CD4-positive, CD25-positive, alpha-beta regulatory T cell (primary cell): ENCODE results near the gene MYOM1. TPM values are rescaled to one million over a fixed set of nuclear protein-coding genes. Genes with fewer than 3 reads are reported as not detected.

Experiments used
- ATAC-seq, 2 donors: fragments of 150-1000 bp; cut with Tn5 transposase; one replicate each; pipeline ENCODE4 v1.10.0; 2021; ENCODE audit warnings: low read depth in 2 of 2, moderate number of reproducible peaks in 2 of 2, moderate library complexity in 1 of 2
- DNase-seq, 3 donors: peaks; one replicate each; pipeline versions ENCODE4 v3.0.0 to v3.0.0-alpha.2; 2012 to 2022; ENCODE audit warnings: mixed read lengths in 1 of 3
- H3K27ac ChIP-seq: one replicate; pipeline ENCODE4 v1.7.0; 2013; ENCODE audit warnings: mild to moderate bottlenecking, low read length; ENCODE audit not compliant: insufficient read depth, poor library complexity, severe bottlenecking
- H3K27me3 ChIP-seq: one replicate; pipeline ENCODE4 v1.7.0; 2013; ENCODE audit warnings: low read length; ENCODE audit not compliant: control insufficient read depth, insufficient read depth
- H3K36me3 ChIP-seq: one replicate; pipeline ENCODE4 v1.7.0; 2013; ENCODE audit warnings: mild to moderate bottlenecking, low read length, moderate library complexity; ENCODE audit not compliant: control insufficient read depth, insufficient read depth
- H3K4me1 ChIP-seq: 2 replicates; pipeline ENCODE4 v1.7.0; 2013; ENCODE audit warnings: mild to moderate bottlenecking, low read length; ENCODE audit not compliant: insufficient read depth, control insufficient read depth, poor library complexity, severe bottlenecking
- H3K4me3 ChIP-seq: one replicate; pipeline ENCODE4 v1.7.0; 2013; ENCODE audit warnings: low read depth, mild to moderate bottlenecking, low read length, moderate library complexity
- H3K9me3 ChIP-seq, 2 experiments: 1 replicate in 1 of 2; 2 replicates in 1 of 2; pipeline ENCODE4 v1.7.0; 2013; ENCODE audit warnings: low read length in 2 of 2, mild to moderate bottlenecking in 1 of 2, moderate library complexity in 1 of 2; ENCODE audit not compliant: control insufficient read depth in 2 of 2
- H3K27ac Mint-ChIP-seq, 3 donors: one replicate each; pipeline ENCODE4 v1.8.0; 2020 to 2022; ENCODE audit warnings: mild to moderate bottlenecking in 3 of 3, mixed read lengths in 3 of 3, moderate library complexity in 2 of 3
- H3K27me3 Mint-ChIP-seq: one replicate; pipeline ENCODE4 v1.8.0; 2022; ENCODE audit warnings: mild to moderate bottlenecking, mixed read lengths
- H3K36me3 Mint-ChIP-seq: one replicate; pipeline ENCODE4 v1.8.0; 2020; ENCODE audit warnings: mixed read lengths
- H3K4me1 Mint-ChIP-seq, 4 donors: one replicate each; pipeline ENCODE4 v1.8.0; 2020 to 2022; ENCODE audit warnings: mixed read lengths in 4 of 4, mild to moderate bottlenecking in 1 of 4
- H3K4me3 Mint-ChIP-seq, 4 donors: one replicate each; pipeline ENCODE4 v1.8.0; 2020 to 2022; ENCODE audit warnings: mild to moderate bottlenecking in 4 of 4, mixed read lengths in 4 of 4, moderate library complexity in 3 of 4
- H3K9me3 Mint-ChIP-seq, 7 donors: one replicate each; pipeline ENCODE4 v1.8.0; 2020 to 2022; ENCODE audit warnings: mixed read lengths in 7 of 7, mild to moderate bottlenecking in 3 of 7, moderate library complexity in 2 of 7
- polyA plus RNA-seq, 4 donors: library from polyadenylated mRNA; unstranded; fragments of 300-500 nt; fragmentation: Illumina TruSeq; gene quantifications; one replicate each; pipeline ENCODE4 v1.2.3, GENCODE V29; 2021
- total RNA-seq: library from RNA; stranded (reverse); gene quantifications from one replicate; pipeline ENCODE4 v1.2.3, GENCODE V29; 2022

MYOM1 gene
- total and polyA plus RNA-seq, 5 donors from 2014 or later: 0.03 to 1.4 (median 0.49) TPM

DNA sequence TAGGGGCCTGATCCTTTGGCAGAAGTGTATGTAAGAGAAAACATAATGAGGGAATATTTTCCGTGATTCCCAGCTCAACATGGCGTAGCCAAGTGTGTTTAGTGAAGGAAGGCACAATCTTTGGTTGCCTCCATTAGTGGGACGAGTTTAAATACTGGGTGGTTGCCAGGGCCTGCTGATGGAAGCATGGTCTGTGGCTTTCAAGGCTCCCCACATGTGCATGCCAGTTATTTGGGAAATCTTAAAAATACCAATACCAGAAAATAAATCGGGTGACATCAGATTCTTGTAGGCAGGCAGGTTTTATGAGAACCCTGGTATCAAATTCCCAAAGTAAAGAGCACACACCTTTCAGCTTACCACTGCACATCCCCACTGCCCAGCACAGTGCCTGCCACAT is 35.0 kb upstream of the MYOM1 start:
- no peak for DNase-seq
- Mint-ChIP-seq H3K4me3 (peak overlapping the region in 3 of 4 donors; percentile 13 to 65 (median 42)), H3K9me3 (no peaks in the 10 kb centered on the region), H3K36me3 (peaks cover 56% of the 10 kb centered on the region), H3K27ac (peak overlapping the region; percentile 30 to 74 (median 66)), H3K27me3 (no peaks in the 10 kb centered on the region), H3K4me1 (peaks cover 45 to 87% (median 70%) of the 10 kb centered on the region in 4 donors)
- Histone ChIP-seq H3K27me3 (no peaks in the 10 kb centered on the region), H3K4me1 (peaks cover 72% of the 10 kb centered on the region), H3K36me3 (peaks cover 61% of the 10 kb centered on the region), H3K9me3 (no peaks in the 10 kb centered on the region), H3K4me3 (peak overlapping the region; percentile 99), H3K27ac (peak overlapping the region; percentile 60)
- no peak for ATAC-seq

DNA sequence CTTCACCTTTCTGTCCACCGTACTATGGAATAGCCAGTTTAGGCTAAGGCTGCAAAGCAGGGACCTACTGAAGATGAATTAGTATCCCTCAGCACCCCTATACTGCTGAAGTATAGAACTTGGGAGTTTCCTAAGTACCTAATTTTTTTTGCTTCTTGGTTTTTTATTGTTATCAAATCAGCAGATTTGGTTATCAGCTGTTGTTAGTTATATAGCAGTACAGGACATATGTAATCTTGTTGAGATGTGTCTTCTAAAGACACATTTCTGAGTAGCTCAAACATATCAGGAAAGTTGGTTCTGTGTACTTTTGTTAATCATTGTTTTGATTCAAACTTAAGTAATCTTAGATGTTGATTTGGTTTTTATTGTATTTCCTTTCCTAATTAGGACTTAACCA is 33.1 kb upstream of the MYOM1 start:
- Mint-ChIP-seq H3K9me3 (no peaks in the 10 kb centered on the region), H3K36me3 (peaks cover 59% of the 10 kb centered on the region), H3K27me3 (no peaks in the 10 kb centered on the region), H3K27ac (peak overlapping the region; percentile 85 to 90 (median 86)), H3K4me1 (peaks cover 44 to 75% (median 61%) of the 10 kb centered on the region in 4 donors), H3K4me3 (peak overlapping the region; percentile 74 to 88 (median 83))
- H3K4me1 ChIP-seq: peaks cover 68% of the 10 kb centered on the region
- H3K27ac ChIP-seq: peak overlapping the region; percentile 61
- ATAC-seq: no peak
- H3K4me3 ChIP-seq: peak overlapping the region; percentile 99
- H3K36me3 ChIP-seq: peaks cover 58% of the 10 kb centered on the region
- no peaks in the 10 kb centered on the region for H3K9me3 ChIP-seq
- H3K27me3 ChIP-seq: no peaks in the 10 kb centered on the region
- DNase-seq: no peak

DNA sequence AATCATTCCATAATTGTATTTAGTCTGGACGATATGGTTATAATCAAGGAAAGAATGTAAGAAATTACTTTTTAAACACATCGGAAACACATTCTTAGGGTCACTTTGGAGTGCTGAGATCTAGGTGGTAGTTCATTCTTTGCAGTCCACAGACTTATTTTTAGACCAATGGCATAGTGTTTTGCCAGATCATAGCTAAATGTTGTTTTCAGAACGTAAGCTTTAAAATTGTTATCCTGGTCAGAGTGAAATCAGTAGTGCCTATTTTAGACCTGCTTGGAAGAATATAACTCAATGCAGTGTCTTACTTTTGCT is 32.2 kb upstream of the MYOM1 start:
- no peaks in the 10 kb centered on the region for H3K27me3 Mint-ChIP-seq
- H3K27ac Mint-ChIP-seq: peak overlapping the region; percentile 52 to 86 (median 84)
- DNase-seq (no peak), ATAC-seq (no peak)
- peak overlapping the region; percentile 88 for H3K27ac ChIP-seq
- peaks cover 50% of the 10 kb centered on the region for H3K36me3 Mint-ChIP-seq
- peaks cover 36 to 68% (median 53%) of the 10 kb centered on the region in 4 donors for H3K4me1 Mint-ChIP-seq
- peaks cover 71% of the 10 kb centered on the region for H3K4me1 ChIP-seq
- peak overlapping the region; percentile 68 to 88 (median 79) for H3K4me3 Mint-ChIP-seq
- no peaks in the 10 kb centered on the region for H3K9me3 ChIP-seq
- no peaks in the 10 kb centered on the region for H3K27me3 ChIP-seq
- peaks cover 49% of the 10 kb centered on the region for H3K36me3 ChIP-seq
- H3K4me3 ChIP-seq: peak overlapping the region; percentile 99
- no peaks in the 10 kb centered on the region for H3K9me3 Mint-ChIP-seq

DNA sequence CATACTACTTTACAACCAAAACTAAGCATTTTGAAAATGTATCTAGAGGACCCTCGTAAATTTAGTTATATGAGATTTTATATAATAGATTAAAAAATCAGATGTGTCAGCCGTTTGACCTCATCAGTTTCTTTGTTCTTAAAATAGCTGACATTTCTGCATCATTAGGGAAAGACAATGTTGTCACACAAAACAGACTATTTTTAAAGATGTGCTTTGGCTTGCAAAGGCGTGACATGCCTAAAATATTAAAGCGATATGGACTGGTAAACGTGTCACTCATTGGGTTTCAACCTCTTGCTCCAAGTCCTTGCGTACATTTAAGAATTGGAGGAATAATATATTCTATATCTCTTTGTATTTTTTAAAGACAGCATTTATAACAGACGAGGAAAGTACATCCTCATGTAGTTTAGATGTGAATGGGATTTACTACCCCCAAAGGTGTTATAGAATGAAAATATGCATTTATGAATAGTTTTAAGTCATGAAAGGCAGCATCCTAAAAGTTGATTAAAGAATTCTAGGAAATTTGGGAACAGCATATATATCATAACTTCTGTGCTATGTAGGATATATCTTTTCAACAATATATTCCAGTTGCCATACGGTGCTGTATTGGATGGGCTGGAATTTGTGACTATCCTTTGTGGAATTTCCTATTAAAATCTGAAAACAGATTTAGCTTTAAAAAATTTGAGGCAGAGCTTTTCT is 31.6 kb upstream of the MYOM1 start:
- Mint-ChIP-seq H3K9me3 (no peaks in the 10 kb centered on the region), H3K27me3 (no peaks in the 10 kb centered on the region), H3K4me1 (peaks cover 36 to 69% (median 53%) of the 10 kb centered on the region in 4 donors), H3K36me3 (peaks cover 44% of the 10 kb centered on the region), H3K4me3 (peak overlapping the region; percentile 68 to 88 (median 79)), H3K27ac (peak overlapping the region; percentile 52 to 86 (median 84))
- Histone ChIP-seq H3K27ac (peak overlapping the region; percentile 88), H3K36me3 (peaks cover 43% of the 10 kb centered on the region), H3K27me3 (no peaks in the 10 kb centered on the region), H3K9me3 (no peaks in the 10 kb centered on the region), H3K4me1 (peaks cover 76% of the 10 kb centered on the region), H3K4me3 (peak overlapping the region; percentile 99)
- no peak for ATAC-seq
- DNase-seq: no peak

DNA sequence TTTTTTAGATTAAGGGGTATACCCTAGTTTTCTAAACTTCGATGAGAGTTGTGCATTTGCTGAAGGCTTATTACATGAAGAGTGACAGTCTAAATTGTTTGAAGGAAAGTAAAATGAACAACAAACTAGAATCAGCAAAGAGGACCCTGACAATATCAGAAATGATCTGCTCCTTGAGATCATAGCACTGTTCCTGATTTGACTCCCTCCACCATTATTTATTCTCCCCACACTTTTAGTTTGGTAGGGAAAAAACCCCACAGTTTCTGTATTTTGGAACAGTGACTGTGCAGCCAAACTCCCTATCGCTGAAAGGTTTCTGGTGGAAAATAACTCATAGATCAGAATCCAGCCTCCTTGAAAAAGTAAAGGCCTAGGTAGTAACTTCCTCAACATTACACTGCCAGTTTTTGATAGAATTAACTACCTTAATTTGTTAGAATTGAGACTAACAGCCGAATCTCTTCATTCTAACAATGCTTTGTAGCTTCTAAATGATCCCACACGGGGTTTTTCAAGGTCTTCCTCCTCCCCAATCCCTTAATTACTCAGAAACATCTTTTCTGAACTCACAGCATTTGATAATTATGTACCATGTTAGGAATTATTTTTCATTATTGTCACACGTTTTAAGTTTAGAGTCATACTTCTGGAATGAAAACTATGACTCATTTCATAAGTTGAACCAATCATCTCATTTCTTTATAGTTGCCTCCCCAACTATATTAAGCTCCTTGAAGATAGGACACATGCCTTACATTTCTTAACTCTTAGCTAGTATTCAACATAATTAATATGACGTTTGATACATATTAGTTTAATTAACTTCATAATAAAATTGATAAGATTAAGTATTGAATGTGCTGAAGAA is 30.7 kb upstream of the MYOM1 start:
- Histone ChIP-seq H3K4me1 (peaks cover 77% of the 10 kb centered on the region), H3K4me3 (peak overlapping the region; percentile 99), H3K36me3 (peaks cover 34% of the 10 kb centered on the region), H3K27me3 (no peaks in the 10 kb centered on the region), H3K9me3 (no peaks in the 10 kb centered on the region), H3K27ac (peak overlapping the region; percentile 88)
- Mint-ChIP-seq H3K36me3 (peaks cover 36% of the 10 kb centered on the region), H3K27ac (peak overlapping the region; percentile 62 to 100 (median 80)), H3K4me3 (peak overlapping the region; percentile 87 to 98 (median 96)), H3K4me1 (peaks cover 41 to 70% (median 56%) of the 10 kb centered on the region in 4 donors), H3K27me3 (no peaks in the 10 kb centered on the region), H3K9me3 (no peaks in the 10 kb centered on the region)
- peak in 1 of 3 donors; percentile 37 for DNase-seq
- no peak for ATAC-seq

DNA sequence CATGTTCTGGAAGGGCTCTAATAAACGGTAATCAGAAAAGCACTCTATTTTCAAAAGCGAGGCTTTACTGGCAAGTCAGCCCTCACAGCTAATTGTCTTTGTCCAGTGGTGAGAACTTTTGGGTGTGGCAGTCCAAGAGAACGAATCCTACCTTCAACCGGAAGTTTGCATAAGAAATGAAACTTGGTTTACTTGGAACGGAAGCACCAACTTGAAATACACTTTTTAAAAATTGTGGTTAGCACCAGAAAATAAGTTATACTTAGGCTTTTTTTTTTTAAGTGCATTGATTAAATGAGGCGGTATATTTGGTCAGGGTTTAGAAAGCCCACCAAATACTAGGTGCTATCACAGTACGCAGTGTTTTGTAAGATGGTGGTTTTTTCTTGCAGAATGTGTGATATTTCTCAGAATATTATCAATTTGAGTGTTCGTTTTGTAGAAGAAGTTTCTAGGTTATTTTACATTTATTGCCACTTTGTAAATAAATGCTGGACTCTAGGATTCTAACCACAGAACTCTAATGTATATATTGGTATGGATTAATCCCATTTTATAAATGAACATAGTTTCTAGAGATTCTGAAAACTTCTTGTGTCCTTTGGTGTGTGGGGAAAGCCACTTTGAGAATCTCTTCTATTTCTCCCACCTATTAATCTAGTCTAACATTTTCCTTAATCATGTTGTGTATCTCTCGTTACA is 29.0 kb upstream of the MYOM1 start:
- peak overlapping the region; percentile 99 for H3K4me3 ChIP-seq
- ATAC-seq (no peak), DNase-seq (peak; percentile 20 to 90 (median 62))
- H3K4me1 ChIP-seq: peaks cover 71% of the 10 kb centered on the region
- peak overlapping the region; percentile 62 to 98 (median 94) for H3K27ac Mint-ChIP-seq
- H3K27me3 ChIP-seq: no peaks in the 10 kb centered on the region
- H3K9me3 ChIP-seq: no peaks in the 10 kb centered on the region
- H3K36me3 Mint-ChIP-seq: peaks cover 25% of the 10 kb centered on the region
- no peaks in the 10 kb centered on the region for H3K9me3 Mint-ChIP-seq
- H3K4me1 Mint-ChIP-seq: peaks cover 32 to 67% (median 49%) of the 10 kb centered on the region in 4 donors
- peak overlapping the region; percentile 88 for H3K27ac ChIP-seq
- peaks cover 17% of the 10 kb centered on the region for H3K36me3 ChIP-seq
- peak overlapping the region; percentile 94 to 99 (median 98) for H3K4me3 Mint-ChIP-seq
- H3K27me3 Mint-ChIP-seq: no peaks in the 10 kb centered on the region

DNA sequence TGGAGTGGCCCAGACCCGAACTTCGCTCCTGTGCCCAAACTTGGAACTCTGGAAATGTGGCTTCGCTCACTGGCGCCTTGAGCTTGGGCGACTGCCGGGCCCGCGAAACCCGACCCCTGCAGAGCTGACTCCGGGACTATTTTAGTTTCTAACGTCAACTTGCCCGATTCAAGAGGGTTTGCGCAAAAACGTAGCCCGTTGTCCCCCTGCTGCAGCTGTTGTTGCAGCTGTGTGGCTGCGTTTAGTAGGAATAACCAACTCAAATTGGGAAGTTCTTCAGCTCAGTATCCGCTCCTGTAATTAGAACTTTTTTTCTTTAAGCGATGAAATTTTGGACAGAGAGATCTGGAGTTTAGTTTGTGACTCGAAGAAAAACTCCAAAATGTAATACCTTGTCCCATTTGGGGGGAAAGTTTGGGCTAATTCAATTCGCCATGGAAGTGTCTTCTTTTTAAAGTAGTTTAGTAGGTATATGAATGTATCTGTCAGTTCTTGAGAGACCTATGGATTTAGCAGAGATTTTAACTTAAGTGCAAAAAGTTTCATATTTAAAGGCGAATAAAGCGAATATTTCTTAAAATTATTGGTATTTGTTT is 28.4 kb upstream of the MYOM1 start:
- no peaks in the 10 kb centered on the region for H3K9me3 ChIP-seq
- DNase-seq: peak in 1 of 3 donors; percentile 61
- H3K27me3 ChIP-seq: no peaks in the 10 kb centered on the region
- Mint-ChIP-seq H3K27ac (peak overlapping the region; percentile 62 to 98 (median 94)), H3K9me3 (no peaks in the 10 kb centered on the region), H3K36me3 (peaks cover 19% of the 10 kb centered on the region), H3K27me3 (no peaks in the 10 kb centered on the region), H3K4me1 (peaks cover 32 to 65% (median 43%) of the 10 kb centered on the region in 4 donors), H3K4me3 (peak overlapping the region; percentile 94 to 99 (median 98))
- no peak for ATAC-seq
- H3K4me1 ChIP-seq: peaks cover 65% of the 10 kb centered on the region
- peaks cover 11% of the 10 kb centered on the region for H3K36me3 ChIP-seq
- H3K4me3 ChIP-seq: peak overlapping the region; percentile 99
- H3K27ac ChIP-seq: peak overlapping the region; percentile 88
